HL-60 (cell line): ENCODE measurements around the gene RASGEF1B.

Experiments
- DNase-seq, 2 experiments: peaks; one replicate each; pipeline ENCODE4 v3.0.0-alpha.2; 2010 to 2020; ENCODE audit warnings: low read depth in 1 of 2, low spot score in 1 of 2
- H3K27ac ChIP-seq: fragments of 250-450 bp; sonication (Bioruptor Pico); replicated peaks from 2 replicates; pipeline ENCODE4 v1.5.1; 2020; ENCODE audit warnings: mild to moderate bottlenecking, moderate library complexity
- H3K27me3 ChIP-seq: fragments of 250-450 bp; sonication (Bioruptor Pico); 2 replicates; pipeline ENCODE4 v1.5.1; 2021; ENCODE audit warnings: mild to moderate bottlenecking, moderate library complexity; ENCODE audit not compliant: insufficient read depth, poor library complexity, severe bottlenecking
- H3K4me3 ChIP-seq: replicated peaks from 2 replicates; pipeline ENCODE4 v1.5.1; 2011; ENCODE audit warnings: mild to moderate bottlenecking, control low read depth, low read length; ENCODE audit not compliant: insufficient read depth
- GABPA ChIP-seq: IDR thresholded peaks from 2 replicates; pipeline ENCODE4 v1.6.1; 2012; ENCODE audit warnings: low read depth
- POLR2AphosphoS5 ChIP-seq: IDR thresholded peaks from 2 replicates; pipeline ENCODE4 v1.6.1; 2012; ENCODE audit warnings: low read depth
- SPI1 ChIP-seq: IDR thresholded peaks from 2 replicates; pipeline ENCODE4 v1.6.1; 2012; ENCODE audit warnings: low read depth, mild to moderate bottlenecking, borderline replicate concordance
- TF ChIP-seq, protein P1 (sequence below): IDR thresholded peaks from 2 replicates; pipeline ENCODE4 v1.6.1; 2012; ENCODE audit warnings: low read depth; ENCODE audit not compliant: insufficient replicate concordance
- TF ChIP-seq, protein P2 (sequence below): IDR thresholded peaks from one replicate; pipeline ENCODE4 v1.5.1; 2011; ENCODE audit warnings: low read length, control low read depth, inconsistent platforms; ENCODE audit not compliant: insufficient read depth

The RASGEF1B gene

DNA sequence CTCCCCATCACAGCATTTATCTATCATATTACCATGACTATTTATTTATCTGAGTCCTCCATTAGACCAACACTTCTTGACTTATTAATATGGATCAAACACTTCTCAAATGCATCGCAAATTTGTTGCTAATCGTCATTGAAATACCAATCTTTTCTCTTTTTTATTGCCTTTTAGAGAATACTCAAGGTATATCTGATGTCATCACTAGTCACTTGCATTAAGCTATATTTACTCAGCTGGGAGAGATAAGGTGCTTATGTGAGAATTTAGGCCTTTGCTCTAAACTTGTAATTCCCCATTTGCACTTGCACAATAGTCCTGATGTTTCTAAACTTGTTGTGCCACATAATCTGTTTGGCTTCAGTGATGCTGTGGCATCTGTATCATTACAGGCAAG, 95.0 kb downstream of the RASGEF1B start:
- no peak for DNase-seq
- Histone ChIP-seq H3K27me3 (no peaks in the 10 kb centered on the region), H3K4me3 (no peak overlapping the region), H3K27ac (no peak overlapping the region)
- TF ChIP-seq POLR2AphosphoS5 (no peak), SPI1 (no peak), GABPA (no peak)
- TF ChIP-seq, protein P1, sequence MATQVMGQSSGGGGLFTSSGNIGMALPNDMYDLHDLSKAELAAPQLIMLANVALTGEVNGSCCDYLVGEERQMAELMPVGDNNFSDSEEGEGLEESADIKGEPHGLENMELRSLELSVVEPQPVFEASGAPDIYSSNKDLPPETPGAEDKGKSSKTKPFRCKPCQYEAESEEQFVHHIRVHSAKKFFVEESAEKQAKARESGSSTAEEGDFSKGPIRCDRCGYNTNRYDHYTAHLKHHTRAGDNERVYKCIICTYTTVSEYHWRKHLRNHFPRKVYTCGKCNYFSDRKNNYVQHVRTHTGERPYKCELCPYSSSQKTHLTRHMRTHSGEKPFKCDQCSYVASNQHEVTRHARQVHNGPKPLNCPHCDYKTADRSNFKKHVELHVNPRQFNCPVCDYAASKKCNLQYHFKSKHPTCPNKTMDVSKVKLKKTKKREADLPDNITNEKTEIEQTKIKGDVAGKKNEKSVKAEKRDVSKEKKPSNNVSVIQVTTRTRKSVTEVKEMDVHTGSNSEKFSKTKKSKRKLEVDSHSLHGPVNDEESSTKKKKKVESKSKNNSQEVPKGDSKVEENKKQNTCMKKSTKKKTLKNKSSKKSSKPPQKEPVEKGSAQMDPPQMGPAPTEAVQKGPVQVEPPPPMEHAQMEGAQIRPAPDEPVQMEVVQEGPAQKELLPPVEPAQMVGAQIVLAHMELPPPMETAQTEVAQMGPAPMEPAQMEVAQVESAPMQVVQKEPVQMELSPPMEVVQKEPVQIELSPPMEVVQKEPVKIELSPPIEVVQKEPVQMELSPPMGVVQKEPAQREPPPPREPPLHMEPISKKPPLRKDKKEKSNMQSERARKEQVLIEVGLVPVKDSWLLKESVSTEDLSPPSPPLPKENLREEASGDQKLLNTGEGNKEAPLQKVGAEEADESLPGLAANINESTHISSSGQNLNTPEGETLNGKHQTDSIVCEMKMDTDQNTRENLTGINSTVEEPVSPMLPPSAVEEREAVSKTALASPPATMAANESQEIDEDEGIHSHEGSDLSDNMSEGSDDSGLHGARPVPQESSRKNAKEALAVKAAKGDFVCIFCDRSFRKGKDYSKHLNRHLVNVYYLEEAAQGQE, result no peak
- TF ChIP-seq, protein P2, sequence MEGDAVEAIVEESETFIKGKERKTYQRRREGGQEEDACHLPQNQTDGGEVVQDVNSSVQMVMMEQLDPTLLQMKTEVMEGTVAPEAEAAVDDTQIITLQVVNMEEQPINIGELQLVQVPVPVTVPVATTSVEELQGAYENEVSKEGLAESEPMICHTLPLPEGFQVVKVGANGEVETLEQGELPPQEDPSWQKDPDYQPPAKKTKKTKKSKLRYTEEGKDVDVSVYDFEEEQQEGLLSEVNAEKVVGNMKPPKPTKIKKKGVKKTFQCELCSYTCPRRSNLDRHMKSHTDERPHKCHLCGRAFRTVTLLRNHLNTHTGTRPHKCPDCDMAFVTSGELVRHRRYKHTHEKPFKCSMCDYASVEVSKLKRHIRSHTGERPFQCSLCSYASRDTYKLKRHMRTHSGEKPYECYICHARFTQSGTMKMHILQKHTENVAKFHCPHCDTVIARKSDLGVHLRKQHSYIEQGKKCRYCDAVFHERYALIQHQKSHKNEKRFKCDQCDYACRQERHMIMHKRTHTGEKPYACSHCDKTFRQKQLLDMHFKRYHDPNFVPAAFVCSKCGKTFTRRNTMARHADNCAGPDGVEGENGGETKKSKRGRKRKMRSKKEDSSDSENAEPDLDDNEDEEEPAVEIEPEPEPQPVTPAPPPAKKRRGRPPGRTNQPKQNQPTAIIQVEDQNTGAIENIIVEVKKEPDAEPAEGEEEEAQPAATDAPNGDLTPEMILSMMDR, result no peak
